Measurements from ENCODE around the gene TMIE. TPM values are rescaled to one million over a fixed set of nuclear protein-coding genes. Genes with fewer than 3 reads are reported as not detected.

The TMIE gene
- polyA plus RNA-seq, 3 donors, result not detected

GRCh38 chr3:46692566-46692990, 8.6 kb upstream of the TMIE start:
- peak overlapping the region in 2 of 7 donors; percentile 56 to 76 for H3K27ac Mint-ChIP-seq
- no peak overlapping the region for H3K27ac ChIP-seq (ENCODE audit: low read depth in 1 of 2, low read length in 2 of 2)
- H3K4me3 ChIP-seq (replicated peaks in 1 of 3; ENCODE audit: low read depth in 2 of 3, low read length in 3 of 3), result peak overlapping the region; percentile 57 to 83 (median 62)
- H3K4me1 ChIP-seq (ENCODE audit: control insufficient read depth in 1 of 2, insufficient read depth in 2 of 2, low read length in 2 of 2), result peaks cover 55 to 63% of the 10 kb centered on the region in 2 donors
- peaks cover 0 to 2% (median 0%) of the 10 kb centered on the region in 7 donors for H3K9me3 Mint-ChIP-seq
- H4K20me1 ChIP-seq (ENCODE audit: insufficient read depth, low read length), result peaks cover 5% of the 10 kb centered on the region
- 73% methylated on average over 10 of the region's 11 CpGs for WGBS (ENCODE audit: insufficient coverage)
- TF ChIP-seq, protein P1, sequence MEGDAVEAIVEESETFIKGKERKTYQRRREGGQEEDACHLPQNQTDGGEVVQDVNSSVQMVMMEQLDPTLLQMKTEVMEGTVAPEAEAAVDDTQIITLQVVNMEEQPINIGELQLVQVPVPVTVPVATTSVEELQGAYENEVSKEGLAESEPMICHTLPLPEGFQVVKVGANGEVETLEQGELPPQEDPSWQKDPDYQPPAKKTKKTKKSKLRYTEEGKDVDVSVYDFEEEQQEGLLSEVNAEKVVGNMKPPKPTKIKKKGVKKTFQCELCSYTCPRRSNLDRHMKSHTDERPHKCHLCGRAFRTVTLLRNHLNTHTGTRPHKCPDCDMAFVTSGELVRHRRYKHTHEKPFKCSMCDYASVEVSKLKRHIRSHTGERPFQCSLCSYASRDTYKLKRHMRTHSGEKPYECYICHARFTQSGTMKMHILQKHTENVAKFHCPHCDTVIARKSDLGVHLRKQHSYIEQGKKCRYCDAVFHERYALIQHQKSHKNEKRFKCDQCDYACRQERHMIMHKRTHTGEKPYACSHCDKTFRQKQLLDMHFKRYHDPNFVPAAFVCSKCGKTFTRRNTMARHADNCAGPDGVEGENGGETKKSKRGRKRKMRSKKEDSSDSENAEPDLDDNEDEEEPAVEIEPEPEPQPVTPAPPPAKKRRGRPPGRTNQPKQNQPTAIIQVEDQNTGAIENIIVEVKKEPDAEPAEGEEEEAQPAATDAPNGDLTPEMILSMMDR (IDR thresholded peaks at IDR 0.05), result no peak
- H3K9me3 ChIP-seq (replicated peaks in 1 of 2; ENCODE audit: control insufficient read depth in 1 of 2, insufficient read depth in 1 of 2, low read length in 2 of 2), result no peaks in the 10 kb centered on the region
- H3K4me2 ChIP-seq (replicated peaks; ENCODE audit: extremely low read depth, low read length, poor library complexity, severe bottlenecking), result peak overlapping the region; percentile 98
- H3K36me3 Mint-ChIP-seq, result peaks cover 4% of the 10 kb centered on the region in 2 donors
- H3K9ac ChIP-seq (ENCODE audit: insufficient read depth, low read length, poor library complexity, severe bottlenecking), result peak overlapping the region; percentile 72
- H3K79me2 ChIP-seq (ENCODE audit: insufficient read depth, low read length), result no peaks in the 10 kb centered on the region
- intact Hi-C loops (cut with micrococcal nuclease), result loop anchor here in 1 of 2 donors (10.0 kb wide), 1 partner anchor 282 kb away; the partner anchor contains the start of genes CCDC12 and NBEAL2
- peak overlapping the region; percentile 89 to 94 for H3K4me3 Mint-ChIP-seq
- H3K36me3 ChIP-seq (replicated peaks in 1 of 2; ENCODE audit: control insufficient read depth in 1 of 2, insufficient read depth in 2 of 2, low read length in 2 of 2), result no peaks in the 10 kb centered on the region
- H3K4me1 Mint-ChIP-seq, result peaks cover 58% of the 10 kb centered on the region
- H3K27me3 Mint-ChIP-seq (ENCODE audit: low read depth in 3 of 3), result peaks cover 13 to 29% (median 17%) of the 10 kb centered on the region in 3 donors
- peak in 1 of 3 donors; percentile 49 for DNase-seq
- H3K27me3 ChIP-seq (ENCODE audit: control insufficient read depth in 2 of 2, insufficient read depth in 2 of 2, low read length in 2 of 2), result peaks cover 0 to 10% of the 10 kb centered on the region in 2 donors
- H2AFZ ChIP-seq (ENCODE audit: insufficient read depth, low read depth, low read length, poor library complexity, severe bottlenecking), result peak overlapping the region; percentile 97

GRCh38 chr3:46693038-46693891, 7.9 kb upstream of the TMIE start, which contains the start of gene ALS2CL:
TSS of gene ALS2CL (minus strand) at chr3:46693679. CDS start at chr3:46689440, 4,239 bp downstream.
- H3K27ac Mint-ChIP-seq, result peak within 1 kb of the TSS in 6 of 7 donors; percentile 9 to 87 (median 70)
- intact Hi-C loops (cut with micrococcal nuclease), result loop anchor here in 1 of 2 donors (10.0 kb wide), 1 partner anchor 282 kb away; the partner anchor contains the start of genes CCDC12 and NBEAL2
- H3K9ac ChIP-seq (ENCODE audit: insufficient read depth, low read length, poor library complexity, severe bottlenecking), result peak within 1 kb of the TSS; percentile 72
- no peaks in the 10 kb centered on the region for H3K79me2 ChIP-seq (ENCODE audit: insufficient read depth, low read length)
- H3K4me1 ChIP-seq (ENCODE audit: control insufficient read depth in 1 of 2, insufficient read depth in 2 of 2, low read length in 2 of 2), result peaks cover 55 to 63% of the 10 kb centered on the region in 2 donors
- TF ChIP-seq, protein P1 (IDR thresholded peaks at IDR 0.05), result no peak
- peak within 1 kb of the TSS; percentile 89 to 94 for H3K4me3 Mint-ChIP-seq
- peaks cover 13 to 29% (median 17%) of the 10 kb centered on the region in 3 donors for H3K27me3 Mint-ChIP-seq (ENCODE audit: low read depth in 3 of 3)
- H3K27me3 ChIP-seq (ENCODE audit: control insufficient read depth in 2 of 2, insufficient read depth in 2 of 2, low read length in 2 of 2), result peaks cover 0 to 10% of the 10 kb centered on the region in 2 donors
- peak within 1 kb of the TSS; percentile 98 for H3K4me2 ChIP-seq (replicated peaks; ENCODE audit: extremely low read depth, low read length, poor library complexity, severe bottlenecking)
- H3K9me3 Mint-ChIP-seq, result peaks cover 0 to 2% (median 0%) of the 10 kb centered on the region in 7 donors
- under 1% methylated on average over 50 of the region's 71 CpGs for WGBS (ENCODE audit: insufficient coverage)
- peaks cover 4% of the 10 kb centered on the region in 2 donors for H3K36me3 Mint-ChIP-seq
- H3K4me3 ChIP-seq (replicated peaks in 1 of 3; ENCODE audit: low read depth in 2 of 3, low read length in 3 of 3), result peak within 1 kb of the TSS; percentile 57 to 83 (median 62)
- peak within 1 kb of the TSS in 1 of 2 donors; percentile 52 for H3K27ac ChIP-seq (ENCODE audit: low read depth in 1 of 2, low read length in 2 of 2)
- no peaks in the 10 kb centered on the region for H3K9me3 ChIP-seq (replicated peaks in 1 of 2; ENCODE audit: control insufficient read depth in 1 of 2, insufficient read depth in 1 of 2, low read length in 2 of 2)
- H3K36me3 ChIP-seq (replicated peaks in 1 of 2; ENCODE audit: control insufficient read depth in 1 of 2, insufficient read depth in 2 of 2, low read length in 2 of 2), result no peaks in the 10 kb centered on the region
- H4K20me1 ChIP-seq (ENCODE audit: insufficient read depth, low read length), result peaks cover 5% of the 10 kb centered on the region
- peak; percentile 17 to 65 (median 22) for DNase-seq
- H3K4me1 Mint-ChIP-seq, result peaks cover 58% of the 10 kb centered on the region
- H2AFZ ChIP-seq (ENCODE audit: insufficient read depth, low read depth, low read length, poor library complexity, severe bottlenecking), result peak within 1 kb of the TSS; percentile 97
